ENCODE results near the gene MLIP. TPM values are rescaled to one million over a fixed set of nuclear protein-coding genes. Genes with fewer than 3 reads are reported as not detected.

Gene MLIP
- total RNA-seq, 2 experiments from 2014 or later = not detected

DNA sequence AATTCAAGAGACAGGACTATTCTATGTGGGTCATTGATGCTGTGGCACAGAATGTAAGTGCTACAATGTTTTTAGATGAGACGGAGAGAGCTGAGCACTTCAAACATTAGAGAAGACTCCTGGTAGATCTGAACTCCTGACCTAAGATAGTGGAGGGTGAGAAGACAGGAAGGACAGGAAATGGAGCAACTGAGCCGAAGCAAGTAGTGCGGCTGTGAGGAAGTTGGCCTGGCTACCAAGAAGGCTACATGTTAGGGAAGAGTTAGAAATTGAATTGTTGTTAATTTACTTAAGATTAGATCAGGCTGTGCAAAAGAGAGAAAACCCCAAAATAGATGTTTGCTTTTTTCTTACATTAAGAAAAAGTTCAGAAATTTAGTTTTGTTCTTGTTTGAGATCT, 14.4 kb upstream of the MLIP start:
- intact Hi-C loops (cut with micrococcal nuclease; ENCODE audit: unreplicated experiment) = no loop called here
- POLR2A ChIA-PET = interaction anchor here (0.6 kb wide), 1 partner anchor 198 kb away, joined by 3 read pairs; no protein-coding TSS in a partner anchor

DNA sequence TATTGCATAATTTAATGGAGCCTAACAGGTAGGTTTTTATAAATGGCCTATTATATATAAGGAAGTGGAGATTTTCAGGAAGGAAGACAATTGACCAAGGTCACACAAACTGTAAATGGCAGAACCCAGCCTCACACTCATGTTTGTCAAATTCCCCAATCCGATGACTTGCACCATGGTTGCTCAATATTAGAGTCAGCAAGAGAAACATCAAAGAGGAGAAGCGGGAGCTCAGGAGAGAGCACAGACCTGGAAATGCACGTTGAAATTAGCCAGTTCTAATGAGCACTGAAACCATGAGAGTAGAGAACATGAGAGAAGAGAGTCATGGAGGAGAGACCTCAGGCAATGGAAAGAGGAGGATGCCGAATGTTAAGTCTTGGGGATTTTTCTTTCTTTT, 13.5 kb upstream of the MLIP start:
- Histone ChIP-seq H3K79me2 (ENCODE audit: insufficient read depth, low read depth, low read length) (no peaks in the 10 kb centered on the region), H3K4me3 (ENCODE audit: low read depth, low read length, poor library complexity, severe bottlenecking) (no peak overlapping the region), H3K36me3 (ENCODE audit: insufficient read depth, low read length) (no peaks in the 10 kb centered on the region), H4K20me1 (ENCODE audit: insufficient read depth, low read length) (no peaks in the 10 kb centered on the region), H3K9me2 (ENCODE audit: insufficient read depth, low read length) (no peaks in the 10 kb centered on the region), H3K4me1 (ENCODE audit: insufficient read depth, low read length, poor library complexity, severe bottlenecking) (no peaks in the 10 kb centered on the region), H3K27ac (ENCODE audit: low read depth, low read length, poor library complexity, severe bottlenecking) (no peak overlapping the region), H3K9me3 (ENCODE audit: low read length) (no peaks in the 10 kb centered on the region), H3K4me2 (ENCODE audit: low read length) (no peak overlapping the region), H2AFZ (ENCODE audit: low read length) (no peak overlapping the region)
- intact Hi-C loops (cut with micrococcal nuclease; ENCODE audit: unreplicated experiment) = no loop called here
- ChIA-PET POLR2A (interaction anchor here (0.6 to 0.7 kb wide), 2 partner anchors 270 to 1184 kb away, joined by 3 read pairs; no protein-coding TSS in a partner anchor), CTCF (ENCODE audit: unreplicated experiment) (no interaction called here)
- DNase-seq (ENCODE audit: low spot score) = no peak
- TF ChIP-seq, protein P1, sequence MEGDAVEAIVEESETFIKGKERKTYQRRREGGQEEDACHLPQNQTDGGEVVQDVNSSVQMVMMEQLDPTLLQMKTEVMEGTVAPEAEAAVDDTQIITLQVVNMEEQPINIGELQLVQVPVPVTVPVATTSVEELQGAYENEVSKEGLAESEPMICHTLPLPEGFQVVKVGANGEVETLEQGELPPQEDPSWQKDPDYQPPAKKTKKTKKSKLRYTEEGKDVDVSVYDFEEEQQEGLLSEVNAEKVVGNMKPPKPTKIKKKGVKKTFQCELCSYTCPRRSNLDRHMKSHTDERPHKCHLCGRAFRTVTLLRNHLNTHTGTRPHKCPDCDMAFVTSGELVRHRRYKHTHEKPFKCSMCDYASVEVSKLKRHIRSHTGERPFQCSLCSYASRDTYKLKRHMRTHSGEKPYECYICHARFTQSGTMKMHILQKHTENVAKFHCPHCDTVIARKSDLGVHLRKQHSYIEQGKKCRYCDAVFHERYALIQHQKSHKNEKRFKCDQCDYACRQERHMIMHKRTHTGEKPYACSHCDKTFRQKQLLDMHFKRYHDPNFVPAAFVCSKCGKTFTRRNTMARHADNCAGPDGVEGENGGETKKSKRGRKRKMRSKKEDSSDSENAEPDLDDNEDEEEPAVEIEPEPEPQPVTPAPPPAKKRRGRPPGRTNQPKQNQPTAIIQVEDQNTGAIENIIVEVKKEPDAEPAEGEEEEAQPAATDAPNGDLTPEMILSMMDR (conservative IDR thresholded peaks at IDR 0.05; ENCODE audit: low read length) = no peak
- TF ChIP-seq EZH2phosphoT487 (IDR thresholded peaks at IDR 0.05; ENCODE audit: borderline replicate concordance, low read depth, low read length) = no peak
- no TSS peak for BruUV-seq (replicated peaks)

More for the DNA sequence above, 14.4 kb upstream of the MLIP start:
- no TSS peak for BruUV-seq (replicated peaks)
- Histone ChIP-seq H3K79me2 (ENCODE audit: insufficient read depth, low read depth, low read length) (no peaks in the 10 kb centered on the region), H4K20me1 (ENCODE audit: insufficient read depth, low read length) (no peaks in the 10 kb centered on the region), H3K27ac (ENCODE audit: low read depth, low read length, poor library complexity, severe bottlenecking) (no peak overlapping the region), H3K9me3 (ENCODE audit: low read length) (no peaks in the 10 kb centered on the region), H2AFZ (ENCODE audit: low read length) (no peak overlapping the region), H3K36me3 (ENCODE audit: insufficient read depth, low read length) (no peaks in the 10 kb centered on the region), H3K4me2 (ENCODE audit: low read length) (no peak overlapping the region), H3K4me3 (ENCODE audit: low read depth, low read length, poor library complexity, severe bottlenecking) (no peak overlapping the region), H3K9me2 (ENCODE audit: insufficient read depth, low read length) (no peaks in the 10 kb centered on the region), H3K4me1 (ENCODE audit: insufficient read depth, low read length, poor library complexity, severe bottlenecking) (no peaks in the 10 kb centered on the region)
- TF ChIP-seq, protein P1 (conservative IDR thresholded peaks at IDR 0.05; ENCODE audit: low read length) = no peak
- TF ChIP-seq EZH2phosphoT487 (IDR thresholded peaks at IDR 0.05; ENCODE audit: borderline replicate concordance, low read depth, low read length) = no peak
- DNase-seq (ENCODE audit: low spot score) = no peak
- CTCF ChIA-PET (ENCODE audit: unreplicated experiment) = no interaction called here

DNA sequence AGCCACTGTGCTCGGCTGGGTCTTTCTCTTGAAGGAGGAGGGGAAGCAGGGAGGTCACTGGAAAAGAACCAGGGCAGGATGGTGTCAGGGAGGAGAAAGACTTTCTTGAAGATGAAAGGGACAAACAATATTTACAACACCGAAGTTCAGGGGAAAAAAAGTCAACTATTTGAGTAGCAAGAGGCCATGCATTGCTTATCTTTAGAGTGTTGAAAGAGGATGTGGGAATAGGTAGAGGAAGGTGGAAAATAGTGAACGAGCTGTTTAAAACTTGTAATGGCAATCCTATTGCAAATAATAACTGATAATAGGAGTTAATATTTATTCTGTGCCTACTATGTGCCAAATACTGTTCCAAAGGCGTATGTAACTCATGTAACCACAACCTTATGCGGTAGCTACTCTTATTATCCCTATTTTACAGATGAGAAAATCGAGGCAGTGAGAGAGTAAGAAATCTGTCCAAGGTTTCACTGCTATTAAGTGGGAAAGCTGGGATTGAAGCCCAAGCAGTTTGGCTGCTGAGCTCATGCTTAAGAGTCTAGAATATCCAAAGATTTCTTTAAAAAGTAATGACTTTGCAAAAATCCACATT, 12.7 kb upstream of the MLIP start:
- H3K36me3 ChIP-seq (ENCODE audit: insufficient read depth, low read length) = no peaks in the 10 kb centered on the region
- CTCF ChIA-PET (ENCODE audit: unreplicated experiment) = no interaction called here
- H2AFZ ChIP-seq (ENCODE audit: low read length) = no peak overlapping the region
- H3K4me1 ChIP-seq (ENCODE audit: insufficient read depth, low read length, poor library complexity, severe bottlenecking) = no peaks in the 10 kb centered on the region
- POLR2A ChIA-PET = no interaction called here
- no peaks in the 10 kb centered on the region for H3K79me2 ChIP-seq (ENCODE audit: insufficient read depth, low read depth, low read length)
- H3K4me2 ChIP-seq (ENCODE audit: low read length) = no peak overlapping the region
- intact Hi-C loops (cut with micrococcal nuclease; ENCODE audit: unreplicated experiment) = no loop called here
- H3K27ac ChIP-seq (ENCODE audit: low read depth, low read length, poor library complexity, severe bottlenecking) = no peak overlapping the region
- H4K20me1 ChIP-seq (ENCODE audit: insufficient read depth, low read length) = no peaks in the 10 kb centered on the region
- no TSS peak for BruUV-seq (replicated peaks)
- H3K4me3 ChIP-seq (ENCODE audit: low read depth, low read length, poor library complexity, severe bottlenecking) = no peak overlapping the region
- no peaks in the 10 kb centered on the region for H3K9me3 ChIP-seq (ENCODE audit: low read length)
- no peak for DNase-seq (ENCODE audit: low spot score)
- TF ChIP-seq EZH2phosphoT487 (IDR thresholded peaks at IDR 0.05; ENCODE audit: borderline replicate concordance, low read depth, low read length) = no peak
- TF ChIP-seq, protein P1 (conservative IDR thresholded peaks at IDR 0.05; ENCODE audit: low read length) = no peak
- no peaks in the 10 kb centered on the region for H3K9me2 ChIP-seq (ENCODE audit: insufficient read depth, low read length)
